NCI-H510A (cell line): ENCODE measurements around the gene PPP1R12B.
"Not testable (repeated sequence)": the region's sequence is repeated elsewhere in the genome, so short reads cannot be mapped to it uniquely, and the experiment has no call there.

Experiments used
- DNase-seq: peaks from one replicate; lab custom pipeline; 2025; lab: John Stamatoyannopoulos, UW

The PPP1R12B gene

DNA sequence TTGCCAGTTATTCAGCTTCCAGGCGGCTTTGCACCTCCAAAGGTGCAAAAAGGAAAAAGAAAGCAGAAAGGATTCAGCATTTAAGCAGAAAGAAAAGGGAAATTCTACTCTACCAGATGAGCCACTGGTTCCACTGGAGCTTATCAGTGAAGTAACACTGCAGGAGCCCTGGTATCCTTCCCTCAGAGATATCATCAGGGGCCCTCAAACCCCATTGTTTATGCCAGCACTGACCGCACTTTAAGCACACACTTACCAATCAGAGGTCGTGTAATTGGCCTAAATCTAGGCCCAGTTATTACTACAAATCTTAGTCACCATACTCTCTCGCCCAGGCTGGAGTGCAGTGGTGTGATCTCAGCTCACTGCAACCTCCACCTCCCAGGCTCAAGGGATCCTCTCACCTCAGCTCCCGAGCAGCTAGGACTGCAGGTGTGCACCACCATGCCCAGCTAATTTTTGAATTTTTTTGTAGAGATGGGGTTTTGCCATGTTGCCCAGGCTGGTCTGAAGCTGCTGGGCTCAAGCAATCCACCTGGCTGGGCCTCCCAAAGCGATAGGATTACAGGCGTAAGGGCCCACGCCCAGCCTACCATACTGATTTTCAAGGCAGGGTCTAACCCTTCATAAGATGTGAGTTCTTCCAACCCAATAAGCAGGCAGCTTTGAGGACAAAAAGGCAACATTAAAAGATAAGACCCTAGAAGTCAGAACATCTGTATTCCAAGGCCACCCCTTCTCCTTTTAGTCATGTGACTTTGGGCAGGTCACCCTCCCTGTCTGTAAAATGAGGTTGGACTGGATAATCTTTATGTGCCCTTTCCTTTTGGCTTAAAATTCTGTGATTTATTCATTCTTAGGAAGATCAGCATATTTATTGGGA lies 236.4 kb downstream of the PPP1R12B start:
- no peak for DNase-seq

DNA sequence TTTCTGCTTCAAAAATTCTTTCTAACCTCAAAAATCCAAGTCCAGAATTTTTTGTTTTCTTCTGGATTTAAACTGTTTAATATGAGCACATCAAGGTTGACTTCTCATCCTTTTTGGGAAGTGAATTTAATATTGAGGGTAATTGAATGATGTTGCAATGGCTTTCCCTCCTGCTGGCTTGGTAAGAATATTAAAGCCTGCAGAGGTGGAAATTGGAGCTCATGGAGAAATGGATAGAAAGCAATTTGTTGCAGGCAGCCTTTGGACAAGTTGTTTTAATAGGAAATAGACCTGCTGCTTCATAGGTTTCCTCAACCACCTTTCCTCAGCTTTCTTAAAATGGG lies 237.1 kb downstream of the PPP1R12B start:
- DNase-seq = no peak

DNA sequence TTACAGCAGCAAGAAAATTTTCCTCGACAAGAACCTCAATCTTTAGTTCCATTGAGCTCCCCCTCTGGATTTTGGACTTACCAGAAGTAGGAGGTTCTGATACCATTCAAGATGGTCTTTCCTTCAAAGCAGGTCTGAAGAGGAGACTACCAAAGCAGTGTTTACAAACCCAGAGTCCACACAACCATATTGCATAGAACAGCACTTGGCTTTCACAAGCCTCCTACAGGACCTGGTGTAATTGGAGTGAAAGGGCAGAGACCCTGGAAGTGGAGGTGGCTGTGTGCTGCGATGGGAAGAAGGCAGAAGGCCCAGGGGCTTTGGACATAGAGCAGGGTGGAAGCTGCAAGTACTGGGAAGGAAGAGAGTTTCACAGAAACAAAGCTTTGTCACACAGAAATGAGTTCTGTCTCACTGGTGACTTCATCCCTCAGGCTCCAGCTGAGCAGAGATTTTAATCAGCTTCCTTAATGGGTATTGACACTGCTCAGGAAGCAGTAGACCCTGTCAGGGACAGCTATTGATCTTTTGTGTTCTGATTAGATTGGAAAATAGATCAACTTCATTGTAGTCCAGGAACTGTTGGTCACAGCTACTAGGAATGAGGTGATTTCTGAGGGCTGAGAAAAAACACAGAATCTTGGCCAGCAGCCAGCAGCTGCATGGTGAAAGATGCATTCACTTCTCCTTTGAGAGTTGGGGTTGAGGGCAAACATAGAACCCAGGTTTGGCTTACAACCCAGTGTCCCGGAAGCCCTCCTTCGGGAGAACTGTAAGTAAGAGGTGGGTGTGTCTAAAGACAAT lies 237.7 kb downstream of the PPP1R12B start:
- DNase-seq = no peak

DNA sequence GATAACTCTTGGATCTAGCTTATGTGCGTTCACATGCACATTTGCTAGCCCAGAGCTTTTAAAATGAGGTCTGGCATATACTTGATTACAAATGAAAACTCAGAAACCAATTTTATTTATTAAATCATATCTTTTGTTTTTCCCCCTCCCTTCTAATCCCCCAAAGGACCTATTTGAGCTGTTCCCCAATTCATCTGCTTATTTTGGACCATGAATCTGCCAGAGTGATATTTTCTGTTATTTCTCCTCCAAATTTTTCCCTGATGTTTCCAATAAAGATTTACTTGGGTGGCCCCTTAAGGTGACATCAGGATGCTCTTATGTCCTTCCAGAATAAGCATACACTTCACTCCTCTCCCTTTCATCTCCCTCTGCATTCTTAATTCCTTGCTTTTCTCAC lies 238.4 kb downstream of the PPP1R12B start:
- no peak for DNase-seq

DNA sequence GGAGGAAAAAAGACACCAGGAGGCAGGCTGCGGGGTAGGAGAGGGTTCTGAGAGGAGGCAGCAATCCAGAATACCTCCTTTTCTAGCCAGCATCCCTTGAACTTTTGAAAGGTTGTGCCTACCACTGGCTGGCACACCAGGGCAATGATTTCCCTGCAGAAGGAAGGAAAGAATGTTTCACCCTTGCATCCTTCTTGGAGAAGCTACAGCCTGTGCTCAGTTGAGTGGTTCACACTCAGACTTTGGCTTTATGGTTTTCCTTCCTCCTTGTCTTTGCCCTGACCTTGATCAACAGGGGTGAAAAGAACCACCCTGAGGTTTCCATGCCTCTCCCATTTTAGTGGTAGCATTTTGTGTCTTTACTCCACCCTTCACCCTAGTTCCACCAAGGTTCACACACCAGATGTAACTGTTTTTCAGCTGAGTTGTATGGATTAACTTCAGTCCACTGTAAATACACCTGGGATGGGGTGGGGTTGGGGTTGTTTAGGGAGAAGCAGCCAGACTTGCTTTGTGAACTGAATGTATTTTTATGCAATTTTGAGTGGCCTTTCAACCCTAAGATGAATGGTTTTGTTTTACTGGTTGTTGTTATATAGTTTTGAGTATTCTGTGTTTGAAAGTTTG lies 239.5 kb downstream of the PPP1R12B start:
- DNase-seq = no peak

DNA sequence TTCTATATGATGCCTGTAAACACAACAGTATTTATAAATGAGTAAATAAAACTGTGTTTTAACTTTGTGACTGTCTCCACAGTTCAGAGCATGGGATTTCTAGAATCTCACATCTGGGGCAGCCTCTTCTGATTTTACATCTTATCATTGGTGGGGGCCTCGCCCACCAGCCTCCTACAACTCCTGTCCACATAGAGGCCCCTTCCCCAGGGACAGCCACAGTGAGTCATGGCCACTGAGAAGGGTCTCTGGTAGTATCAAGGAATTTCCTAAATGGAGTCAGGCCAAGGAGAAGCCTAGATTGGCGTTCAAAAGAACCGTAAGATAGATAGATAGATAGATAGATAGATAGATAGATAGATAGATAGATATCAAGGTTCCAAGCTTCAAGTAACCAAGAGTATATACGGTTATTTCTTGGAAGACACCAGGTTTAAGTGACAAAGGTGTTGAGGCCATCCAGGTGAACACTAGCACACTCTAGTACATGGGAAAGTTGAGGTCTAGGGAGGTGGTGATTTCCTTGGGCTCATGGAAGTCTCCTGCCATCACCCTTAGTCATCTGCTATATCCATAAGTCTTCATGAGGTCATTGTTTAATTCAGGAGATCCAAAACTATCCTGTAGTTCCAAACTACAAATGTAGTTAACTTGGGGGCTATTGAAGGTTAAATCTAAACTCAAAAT lies 240.1 kb downstream of the PPP1R12B start:
- DNase-seq = no peak

DNA sequence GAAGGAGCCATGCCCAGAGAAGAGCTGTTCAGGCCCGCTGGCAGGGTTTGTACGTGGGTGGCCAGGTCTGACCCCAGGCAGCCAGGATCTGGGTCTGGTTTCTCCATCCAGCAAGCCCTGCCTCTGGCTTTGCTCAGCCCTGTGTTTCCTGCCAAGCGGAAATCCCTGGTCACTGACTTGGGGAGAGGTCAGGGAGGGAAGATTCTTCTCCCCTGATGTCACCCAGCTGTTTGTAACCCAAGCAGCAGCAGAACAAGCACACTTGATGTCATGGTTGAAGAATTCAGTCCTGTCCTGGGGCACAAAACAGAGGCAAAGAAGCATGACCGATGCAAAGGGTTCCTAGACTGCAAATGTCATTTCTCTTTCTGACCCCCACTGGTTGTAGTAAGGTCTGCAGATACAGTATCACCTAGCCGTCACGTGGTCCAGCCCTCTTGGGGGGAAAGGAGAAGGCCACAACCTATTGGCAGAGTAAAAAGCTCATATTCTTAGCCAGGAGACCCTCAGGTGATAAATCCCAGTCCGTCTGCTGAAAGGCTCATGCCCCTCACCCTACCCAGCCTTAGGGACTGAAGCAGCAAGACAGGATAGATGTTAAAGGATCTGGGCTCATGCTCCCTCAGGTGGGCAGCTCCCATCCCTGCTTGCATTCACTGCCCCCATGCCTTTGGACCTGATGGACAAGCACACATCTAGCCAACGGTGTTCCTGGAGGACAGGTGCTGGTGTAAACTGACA lies 240.9 kb downstream of the PPP1R12B start:
- DNase-seq = no peak

DNA sequence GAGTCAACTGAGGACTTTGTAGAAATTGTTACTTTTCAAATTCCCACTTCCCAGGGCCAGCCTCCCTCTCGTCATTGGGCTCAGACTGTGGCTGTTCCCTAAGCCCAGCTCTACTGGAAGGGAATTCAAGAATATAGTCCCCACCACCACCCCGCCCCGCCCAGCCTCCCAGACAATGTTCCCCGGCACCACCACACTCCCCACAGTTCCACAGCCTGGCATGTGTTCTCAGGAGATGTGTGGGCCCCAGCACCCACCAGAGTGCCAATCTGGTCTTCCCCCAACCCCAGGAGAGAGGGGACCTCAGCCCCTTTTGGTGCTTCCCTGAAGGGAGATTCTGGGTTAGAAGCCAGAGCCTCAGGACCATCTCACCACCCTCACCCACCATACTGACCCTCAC lies 241.6 kb downstream of the PPP1R12B start:
- DNase-seq = no peak

DNA sequence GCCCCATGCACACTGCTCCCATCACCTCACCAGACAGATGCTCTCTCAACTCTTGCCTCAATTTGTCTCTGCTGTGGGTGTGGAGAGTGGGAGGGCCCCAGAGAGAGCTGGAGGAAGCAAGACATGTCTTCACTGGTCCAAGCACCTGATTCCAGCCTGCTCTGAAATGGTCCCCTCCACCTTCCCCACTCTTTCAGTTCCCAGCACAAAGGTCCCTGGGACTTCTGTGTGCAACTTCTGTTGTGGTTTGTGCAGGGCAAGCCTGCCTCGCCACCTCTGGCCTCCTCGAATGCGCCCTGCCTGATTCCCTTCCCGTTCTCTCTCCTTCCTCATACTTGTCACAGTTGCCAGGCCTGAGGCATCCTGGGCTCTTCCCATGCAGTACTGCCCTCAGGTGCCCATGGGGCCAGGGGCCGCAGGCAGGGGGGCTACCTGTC lies 242.5 kb downstream of the PPP1R12B start:
- no peak for DNase-seq

DNA sequence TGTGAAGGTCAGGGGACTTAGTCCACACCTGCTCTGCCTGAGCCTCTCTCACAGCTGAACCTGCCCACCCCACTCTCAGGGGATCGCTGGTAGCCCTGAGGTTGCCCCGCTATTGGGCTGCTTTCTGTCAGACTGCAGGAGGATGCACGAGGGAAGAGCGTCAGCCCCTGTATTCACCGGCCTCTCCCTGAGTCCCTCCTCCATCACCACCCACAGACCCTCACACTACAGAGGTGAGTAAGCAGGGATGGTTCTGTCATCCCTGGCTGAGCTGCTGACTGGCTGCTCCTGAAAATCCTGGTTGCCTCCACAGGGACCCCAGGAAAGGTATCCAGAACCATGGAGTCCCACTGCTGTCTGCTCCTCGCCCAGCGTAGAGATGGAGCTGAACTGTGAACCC lies 243.0 kb downstream of the PPP1R12B start:
- DNase-seq = no peak

DNA sequence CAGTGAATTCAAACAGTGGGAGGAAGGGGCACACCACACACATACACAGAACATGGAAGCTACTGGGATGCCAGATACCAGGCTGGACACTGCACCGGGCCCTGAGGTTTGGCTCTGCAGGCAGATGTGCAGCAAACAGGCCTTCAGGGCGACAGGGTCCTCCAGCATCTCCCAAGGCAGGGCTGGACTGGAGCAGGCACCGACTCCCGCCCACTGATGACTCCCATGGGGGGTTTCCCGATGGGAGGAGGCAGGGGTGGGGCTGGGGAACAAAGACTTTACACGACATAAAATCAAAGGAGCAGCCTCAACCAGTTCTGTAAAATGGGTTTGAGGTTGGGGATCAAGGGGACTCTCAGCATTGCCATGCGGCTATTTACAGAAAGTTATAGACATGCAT lies 243.6 kb downstream of the PPP1R12B start:
- DNase-seq = no peak

DNA sequence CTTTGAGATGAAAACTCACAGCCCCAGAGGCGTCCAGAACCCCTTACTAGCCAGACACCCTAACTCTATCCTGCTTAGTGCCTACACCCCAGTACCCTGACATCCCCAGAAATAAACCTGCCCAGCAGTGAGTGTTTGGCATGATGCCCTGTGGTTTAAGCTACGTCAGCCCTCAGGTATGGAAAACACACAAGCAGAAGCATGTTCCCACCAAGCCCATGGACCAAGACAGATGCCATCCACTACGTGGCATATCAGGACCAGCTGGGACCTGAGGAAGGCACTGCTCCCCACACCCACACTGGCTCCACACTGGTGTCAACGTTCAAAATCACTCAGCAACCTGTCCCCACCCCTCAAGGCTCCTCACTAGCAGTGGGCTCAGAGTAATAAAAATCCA lies 245.3 kb downstream of the PPP1R12B start:
- DNase-seq = no peak

DNA sequence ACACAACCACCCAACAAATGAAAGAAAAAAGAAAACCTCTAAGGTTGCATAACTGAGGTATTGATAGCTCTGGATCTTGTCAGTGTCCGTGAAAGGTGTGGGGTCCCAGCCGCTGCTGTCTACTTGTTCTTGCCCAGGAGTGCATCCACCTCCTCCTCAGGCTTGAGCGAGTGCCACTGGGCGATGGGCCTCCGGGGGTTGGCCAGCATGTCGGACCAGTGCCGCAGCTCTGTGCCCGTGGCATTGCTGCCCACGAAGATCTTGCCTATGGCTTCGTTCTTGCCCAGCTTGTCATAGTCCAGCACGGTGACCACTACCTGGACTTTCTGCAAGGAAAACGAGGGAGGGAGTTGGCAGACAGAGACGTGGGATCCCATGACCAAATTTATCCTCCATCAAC lies 248.1 kb downstream of the PPP1R12B start:
- DNase-seq = no peak

DNA sequence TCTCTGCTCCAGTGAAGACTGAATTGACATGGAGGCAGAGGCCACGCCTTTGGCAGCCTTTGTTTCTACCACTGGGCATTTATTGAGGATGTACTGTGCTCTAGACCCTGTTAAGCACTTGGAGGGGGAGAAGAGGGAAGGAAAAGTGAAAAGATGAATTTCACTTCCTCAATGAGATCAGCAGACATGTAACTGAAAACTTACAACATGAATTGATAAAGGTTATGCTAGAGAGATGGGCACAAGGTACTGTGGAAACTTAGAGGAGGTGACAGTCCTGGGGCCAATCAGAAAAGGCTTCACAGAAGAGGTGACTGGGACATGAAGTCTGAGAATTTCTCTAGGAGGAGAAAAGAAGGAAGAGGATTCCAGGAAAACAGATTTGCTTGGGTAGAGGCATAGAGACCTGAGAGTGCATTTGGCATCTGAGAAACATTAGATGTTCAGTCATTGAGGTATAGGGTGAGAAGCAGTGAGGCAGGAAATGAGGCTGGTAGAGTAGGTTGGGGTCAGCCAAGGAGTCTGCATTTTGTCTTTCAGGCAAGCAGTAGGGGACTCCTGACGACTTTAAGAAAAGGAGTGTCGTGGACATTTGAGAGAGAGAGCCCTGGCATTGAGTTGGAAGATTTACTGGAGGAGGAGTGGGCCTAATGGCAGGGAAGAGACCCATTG lies 248.7 kb downstream of the PPP1R12B start:
- no peak for DNase-seq

DNA sequence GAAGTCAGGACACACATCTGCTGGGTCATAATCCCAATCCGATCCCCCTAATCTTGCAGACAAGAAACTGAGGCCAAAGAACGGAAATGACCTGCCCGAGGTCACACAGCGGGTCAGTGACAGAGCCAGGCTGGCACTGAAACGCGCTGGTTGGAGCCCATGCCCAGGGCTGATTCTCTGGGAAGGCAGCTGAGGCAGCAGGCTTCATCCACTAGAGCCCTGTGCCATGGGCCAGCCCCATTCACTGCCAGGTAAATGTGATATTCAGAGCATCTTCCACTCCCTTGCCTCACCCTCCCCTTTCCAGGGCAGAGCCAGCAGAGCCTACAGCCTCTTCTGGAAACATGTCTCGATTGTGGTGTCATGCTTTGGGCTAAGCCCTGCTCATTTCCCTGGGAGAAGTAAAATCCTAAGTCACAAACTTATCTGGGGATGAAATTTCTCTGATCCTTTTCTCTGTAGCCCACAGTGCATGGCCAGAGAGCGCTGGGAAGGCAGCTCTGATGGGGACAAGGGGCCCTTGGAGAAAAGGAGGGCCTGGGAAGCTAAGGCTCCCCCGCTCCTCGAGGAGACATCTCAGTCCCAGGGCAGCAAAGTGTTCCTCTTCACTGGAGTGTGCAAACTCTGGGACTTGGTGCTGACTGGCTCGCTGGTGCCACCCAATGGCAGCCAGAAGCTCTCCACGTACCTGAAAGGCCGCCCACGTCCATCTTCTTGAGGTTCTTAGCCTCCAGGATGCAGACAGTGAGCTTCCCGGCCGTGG lies 251.4 kb downstream of the PPP1R12B start:
- peak; percentile 23 for DNase-seq

DNA sequence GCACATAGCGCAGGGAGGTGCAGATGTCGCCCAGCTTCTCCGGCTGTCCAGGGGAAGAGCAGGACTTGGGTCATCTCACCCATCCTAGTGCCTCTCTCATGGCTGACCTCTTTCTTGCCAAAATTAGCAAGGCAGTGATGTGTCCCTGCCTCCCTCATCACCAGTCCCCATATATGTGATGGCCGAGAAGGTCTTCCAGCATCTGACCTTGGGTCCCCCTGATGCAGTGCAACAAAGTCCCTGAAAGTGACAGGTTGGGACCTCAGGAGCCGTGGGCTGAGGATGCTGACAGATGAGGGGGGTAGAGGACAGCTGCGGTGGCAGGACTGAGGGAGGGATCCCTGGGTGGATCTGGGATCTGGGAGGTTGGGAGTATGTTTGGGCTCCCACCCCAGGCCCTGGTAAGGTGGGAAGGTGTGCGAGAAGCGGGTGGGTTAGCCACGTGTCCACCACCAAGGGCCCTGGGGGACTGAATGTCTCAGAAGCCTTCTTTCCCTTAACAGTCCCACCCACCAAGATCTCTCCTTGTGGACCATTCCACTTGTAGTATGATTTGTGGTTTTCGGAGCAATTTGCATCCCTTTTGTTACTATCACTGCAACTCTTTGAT lies 252.0 kb downstream of the PPP1R12B start:
- DNase-seq = no peak

DNA sequence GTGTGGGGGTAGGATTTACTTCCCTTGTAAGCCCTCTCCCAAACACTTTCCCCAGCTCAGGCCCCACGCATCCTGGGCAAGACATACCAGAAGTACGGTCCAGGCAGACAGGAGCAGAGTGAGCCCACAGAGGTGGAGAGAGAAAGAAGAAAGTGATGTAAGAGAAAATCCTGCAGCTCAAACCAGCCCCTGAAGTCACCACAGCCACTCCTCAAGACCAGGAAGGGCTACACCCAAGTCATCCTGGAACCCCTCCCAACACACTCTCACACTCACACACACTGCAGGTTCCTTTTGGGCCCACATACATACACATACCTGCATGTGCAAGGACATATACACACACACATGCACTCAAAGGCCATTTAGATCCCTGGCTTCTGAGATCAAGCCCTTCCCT lies 254.9 kb downstream of the PPP1R12B start:
- no peak for DNase-seq

DNA sequence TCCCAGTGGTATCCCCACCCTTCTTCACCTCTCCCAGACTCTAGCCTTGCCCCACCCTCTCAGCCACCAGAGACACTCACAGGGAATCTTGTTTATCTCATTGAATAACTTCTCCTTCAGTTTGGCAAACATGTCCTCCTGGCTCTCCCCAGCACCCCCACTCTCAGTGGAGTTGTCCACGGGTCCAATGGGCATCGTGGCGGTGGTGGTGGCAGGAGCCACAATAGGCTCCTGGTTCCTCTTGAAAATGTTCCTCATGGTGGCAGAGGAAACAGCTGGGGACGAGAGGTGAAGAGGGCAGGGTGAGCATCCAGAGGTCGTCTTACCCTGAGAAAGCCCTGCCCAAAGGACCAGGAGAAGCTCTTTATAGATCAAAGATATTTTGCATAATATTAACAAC lies 257.0 kb downstream of the PPP1R12B start:
- no peak for DNase-seq

DNA sequence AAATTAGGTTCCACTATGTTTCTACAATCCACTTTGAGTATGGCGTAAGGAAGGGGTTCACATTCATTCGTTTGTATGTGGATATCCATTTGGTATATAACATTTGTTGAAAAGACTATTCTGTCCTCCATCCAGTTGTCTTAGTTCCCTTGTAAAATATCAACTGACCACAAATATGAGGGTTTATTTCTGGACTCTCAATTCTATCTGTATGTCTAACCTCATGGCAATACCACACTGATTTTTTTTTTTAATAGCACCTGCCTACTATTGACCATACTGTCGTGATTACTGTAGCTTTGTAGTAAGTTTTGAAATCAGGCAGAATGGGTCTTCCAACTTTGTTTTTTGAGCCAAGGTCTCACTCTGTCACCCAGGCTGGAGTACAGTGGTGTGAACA lies 263.5 kb downstream of the PPP1R12B start:
- DNase-seq = not testable (repeated sequence)

DNA sequence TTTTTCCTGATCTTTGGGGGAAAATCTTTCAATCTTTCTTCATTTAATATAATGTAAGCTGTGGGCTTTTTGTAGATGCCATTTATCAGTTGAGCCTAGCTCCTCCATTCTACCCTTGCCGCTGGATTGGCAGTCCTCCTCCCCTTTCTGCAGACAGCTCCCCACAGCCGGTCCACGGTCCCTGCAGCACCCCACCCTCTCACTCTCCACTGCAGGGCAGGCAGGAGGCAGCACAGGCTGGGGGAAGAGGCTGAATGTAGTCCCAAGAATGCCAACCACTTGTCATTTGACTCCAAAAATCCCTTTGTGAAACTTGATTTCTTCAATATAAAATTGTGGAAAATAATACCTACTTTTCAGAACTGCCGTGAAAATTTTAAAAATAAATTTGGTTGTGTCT lies 265.1 kb downstream of the PPP1R12B start:
- DNase-seq = no peak
